Stomach (tissue), 9 donors: Measurements from ENCODE around the gene PEAK1. TPM values are rescaled to one million over a fixed set of nuclear protein-coding genes. Genes with fewer than 3 reads are reported as not detected.

ENCODE experiments used
- DNase-seq, 2 donors: peaks; one replicate each; pipeline versions ENCODE4 v3.0.0 to v3.0.0-alpha.2; 2013 to 2019
- H3K27ac ChIP-seq, 5 donors: fragments of 200-600 bp in 4 of 5; sonication (generic) in 4 of 5; one replicate each; pipeline ENCODE4 v1.5.1; 2013 to 2019; ENCODE audit warnings: mild to moderate bottlenecking in 1 of 5, moderate library complexity in 1 of 5
- H3K27me3 ChIP-seq, 3 donors: fragments of 200-600 bp; sonication (generic); one replicate each; pipeline ENCODE4 v1.5.1; 2017 to 2019; ENCODE audit warnings: mixed run types in 1 of 3
- H3K36me3 ChIP-seq, 4 donors: fragments of 200-600 bp; sonication (generic); 1 replicate in 3 of 4; 2 replicates in 1 of 4; pipeline ENCODE4 v1.5.1; 2016 to 2019
- H3K4me1 ChIP-seq, 4 donors: fragments of 200-600 bp; sonication (generic); one replicate each; pipeline ENCODE4 v1.5.1; 2016 to 2019
- H3K4me3 ChIP-seq, 4 donors: fragments of 200-600 bp; sonication (generic) in 3 of 4; one replicate each; pipeline ENCODE4 v1.5.1; 2016 to 2019; ENCODE audit warnings: mild to moderate bottlenecking in 1 of 4
- H3K9me3 ChIP-seq, 4 donors: fragments of 200-600 bp; sonication (generic); one replicate each; pipeline ENCODE4 v1.5.1; 2016 to 2019
- EP300 ChIP-seq: sonication (generic); formaldehyde crosslinking; IDR thresholded peaks from one replicate; pipeline ENCODE4 v1.6.1; 2017; ENCODE audit warnings: antibody characterized with exemption
- POLR2A ChIP-seq, 4 donors: fragments of 450-650 bp; IDR thresholded peaks; one replicate each; pipeline ENCODE4 v1.6.1; 2016; ENCODE audit warnings: antibody characterized with exemption in 4 of 4, control low read depth in 2 of 4, mild to moderate bottlenecking in 1 of 4, moderate library complexity in 1 of 4
- POLR2AphosphoS5 ChIP-seq, 3 donors: sonication (generic); formaldehyde crosslinking; IDR thresholded peaks; one replicate each; pipeline ENCODE4 v1.6.1; 2016; ENCODE audit warnings: antibody characterized with exemption in 3 of 3
- WGBS, 5 donors: extraction: QIAGEN DNeasy Blood & Tissue Kit in 3 of 5; methylation state at CpG; one replicate each; pipeline versions ENCODE4 v1.1.5 to v1.1.7; 2013 to 2018; 5-methylcytosine and 5-hydroxymethylcytosine counted together
- intact Hi-C: fragments of 100-400 bp; cut with DNase I; formaldehyde crosslinking; loops from one replicate; pipeline ENCODE4 v1.15.1; 2023; ENCODE audit warnings: low total_unique reads
- polyA plus RNA-seq, 3 donors: library from polyadenylated mRNA; stranded (reverse); fragments of 200-250 nt; gene quantifications; one replicate each; pipeline ENCODE4 v1.2.3, GENCODE V29; 2013
- total RNA-seq, 5 donors: library from RNA; depleted of rRNA; stranded (reverse); fragments of >200 nt; gene quantifications; one replicate each; pipeline versions ENCODE4 v1.1.0 to v1.2.3, GENCODE V29; 2014 to 2016
- TF ChIP-seq, protein P1 (sequence below), 7 experiments: fragments of 450-650 bp in 4 of 7; fragments of 200-600 bp in 3 of 7; sonication (generic) in 3 of 7; IDR thresholded peaks; one replicate each; pipeline ENCODE4 v1.5.1; 2016 to 2019; ENCODE audit warnings: antibody characterized with exemption in 7 of 7, control low read depth in 2 of 7, mild to moderate bottlenecking in 1 of 7
- donor health status: healthy with polysubstance abuse.
- donor health status: Bipolar disorder and iron deficiency.
- donor health status: healthy.

The PEAK1 gene
- total and polyA plus RNA-seq, 8 donors: 1.7 to 72.5 (median 19.4) TPM

DNA sequence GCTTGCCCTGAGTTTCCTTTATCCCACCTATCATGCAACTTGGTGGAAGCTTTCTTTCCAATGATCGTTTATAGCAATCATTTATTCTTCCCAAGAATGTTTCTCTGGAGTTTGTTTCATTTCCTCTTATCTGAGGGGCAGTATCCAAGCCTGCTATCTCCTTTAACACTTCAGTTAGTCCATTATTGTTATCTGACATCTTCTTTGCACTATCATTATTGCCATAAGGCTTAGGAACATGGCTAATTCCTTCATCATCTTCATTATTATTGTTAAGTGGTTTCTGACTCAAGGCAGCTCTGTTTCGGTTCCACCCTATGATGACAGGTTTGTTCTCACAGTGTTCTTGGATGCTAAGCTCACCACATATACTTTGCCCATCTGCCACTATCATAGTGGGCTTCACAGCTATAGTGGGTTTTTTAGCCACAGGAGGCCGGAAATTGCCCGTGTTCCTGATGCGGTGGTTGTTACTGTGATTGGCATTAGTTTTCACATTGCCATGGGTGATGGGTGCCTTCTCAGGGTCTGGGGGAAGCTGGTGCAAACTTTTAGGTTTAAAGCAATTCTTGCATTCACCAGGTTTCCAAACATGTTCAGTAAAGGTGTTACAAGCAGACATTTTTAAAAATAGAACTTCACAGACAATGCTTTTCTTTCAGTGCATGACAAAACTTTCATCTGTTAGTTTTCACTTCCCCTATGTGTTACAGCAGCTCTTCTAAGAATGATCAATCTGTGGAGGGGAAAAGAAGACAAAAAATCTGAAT lies 238.4 kb downstream of the PEAK1 start:
- TF ChIP-seq POLR2A (IDR thresholded peaks at IDR 0.05) (no peak), EP300 (no peak), POLR2AphosphoS5 (IDR thresholded peaks at IDR 0.05) (no peak)
- TF ChIP-seq, protein P1, sequence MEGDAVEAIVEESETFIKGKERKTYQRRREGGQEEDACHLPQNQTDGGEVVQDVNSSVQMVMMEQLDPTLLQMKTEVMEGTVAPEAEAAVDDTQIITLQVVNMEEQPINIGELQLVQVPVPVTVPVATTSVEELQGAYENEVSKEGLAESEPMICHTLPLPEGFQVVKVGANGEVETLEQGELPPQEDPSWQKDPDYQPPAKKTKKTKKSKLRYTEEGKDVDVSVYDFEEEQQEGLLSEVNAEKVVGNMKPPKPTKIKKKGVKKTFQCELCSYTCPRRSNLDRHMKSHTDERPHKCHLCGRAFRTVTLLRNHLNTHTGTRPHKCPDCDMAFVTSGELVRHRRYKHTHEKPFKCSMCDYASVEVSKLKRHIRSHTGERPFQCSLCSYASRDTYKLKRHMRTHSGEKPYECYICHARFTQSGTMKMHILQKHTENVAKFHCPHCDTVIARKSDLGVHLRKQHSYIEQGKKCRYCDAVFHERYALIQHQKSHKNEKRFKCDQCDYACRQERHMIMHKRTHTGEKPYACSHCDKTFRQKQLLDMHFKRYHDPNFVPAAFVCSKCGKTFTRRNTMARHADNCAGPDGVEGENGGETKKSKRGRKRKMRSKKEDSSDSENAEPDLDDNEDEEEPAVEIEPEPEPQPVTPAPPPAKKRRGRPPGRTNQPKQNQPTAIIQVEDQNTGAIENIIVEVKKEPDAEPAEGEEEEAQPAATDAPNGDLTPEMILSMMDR (IDR thresholded peaks at IDR 0.05): no peak
- Histone ChIP-seq H3K9me3 (no peaks in the 10 kb centered on the region), H3K4me3 (no peak overlapping the region), H3K4me1 (peaks cover 0 to 26% (median 14%) of the 10 kb centered on the region in 4 donors), H3K27ac (no peak overlapping the region), H3K36me3 (peaks cover 0 to 14% (median 8%) of the 10 kb centered on the region in 4 donors), H3K27me3 (no peaks in the 10 kb centered on the region)
- WGBS, 5 donors: 82 to 91% (median 86%) methylated on average over 5 of the region's 5 CpGs
- intact Hi-C loops: no loop called here
- no peak for DNase-seq

DNA sequence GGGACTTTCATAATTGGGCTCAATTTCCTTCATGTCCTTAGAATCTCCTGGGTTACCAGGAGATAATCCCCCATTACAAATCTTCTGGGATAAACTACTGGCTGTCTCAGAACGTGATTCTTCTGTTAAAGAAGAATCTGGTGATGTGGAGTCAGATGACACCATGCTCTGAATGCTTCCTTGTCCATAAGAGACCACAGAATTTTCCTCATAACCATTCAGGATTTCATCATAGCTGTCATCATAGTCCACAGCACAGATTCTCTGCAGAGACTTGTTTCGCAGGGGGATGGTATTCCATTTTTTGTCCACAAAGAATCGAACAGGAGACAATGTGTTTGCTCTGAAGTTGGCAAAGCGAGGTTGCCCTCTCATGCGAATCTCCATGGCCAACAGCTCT lies 239.1 kb downstream of the PEAK1 start:
- intact Hi-C loops: no loop called here
- no peak for DNase-seq
- Histone ChIP-seq H3K36me3 (peaks cover 0 to 14% (median 8%) of the 10 kb centered on the region in 4 donors), H3K4me3 (no peak overlapping the region), H3K4me1 (peaks cover 0 to 19% (median 8%) of the 10 kb centered on the region in 4 donors), H3K9me3 (no peaks in the 10 kb centered on the region), H3K27me3 (no peaks in the 10 kb centered on the region), H3K27ac (no peak overlapping the region)
- WGBS, 5 donors: 86 to 93% (median 92%) methylated on average over 5 of the region's 5 CpGs
- TF ChIP-seq POLR2A (IDR thresholded peaks at IDR 0.05) (no peak), POLR2AphosphoS5 (IDR thresholded peaks at IDR 0.05) (no peak), EP300 (no peak)
- TF ChIP-seq, protein P1 (IDR thresholded peaks at IDR 0.05): no peak

DNA sequence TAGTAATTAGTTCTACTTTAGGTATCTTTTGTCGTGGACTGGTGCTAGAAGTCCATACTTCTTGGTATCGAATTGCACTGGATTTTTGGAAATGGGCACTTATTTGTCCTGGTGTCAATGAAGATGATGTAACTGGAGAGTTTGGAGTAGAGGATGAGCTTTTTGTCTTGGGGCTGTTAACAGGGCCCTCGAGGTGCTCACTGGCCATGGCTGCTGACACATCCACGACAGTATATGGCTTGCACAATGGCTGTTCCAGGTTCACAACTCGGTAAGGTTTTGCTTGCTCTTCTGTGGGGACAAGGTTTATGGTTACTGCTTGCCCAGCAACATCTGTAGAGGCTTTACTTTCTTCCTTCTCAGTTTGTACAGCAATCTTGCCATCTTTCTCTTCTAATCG lies 239.6 kb downstream of the PEAK1 start:
- Histone ChIP-seq H3K9me3 (no peaks in the 10 kb centered on the region), H3K27ac (no peak overlapping the region), H3K36me3 (peaks cover 0 to 14% (median 8%) of the 10 kb centered on the region in 4 donors), H3K4me1 (peaks cover 0 to 14% (median 6%) of the 10 kb centered on the region in 4 donors), H3K27me3 (no peaks in the 10 kb centered on the region), H3K4me3 (no peak overlapping the region)
- WGBS, 5 donors: 92 to 98% (median 96%) methylated on average over 6 of the region's 6 CpGs
- no peak for DNase-seq
- TF ChIP-seq, protein P1 (IDR thresholded peaks at IDR 0.05): no peak
- TF ChIP-seq POLR2AphosphoS5 (IDR thresholded peaks at IDR 0.05) (no peak), POLR2A (IDR thresholded peaks at IDR 0.05) (no peak), EP300 (no peak)
- intact Hi-C loops: no loop called here

DNA sequence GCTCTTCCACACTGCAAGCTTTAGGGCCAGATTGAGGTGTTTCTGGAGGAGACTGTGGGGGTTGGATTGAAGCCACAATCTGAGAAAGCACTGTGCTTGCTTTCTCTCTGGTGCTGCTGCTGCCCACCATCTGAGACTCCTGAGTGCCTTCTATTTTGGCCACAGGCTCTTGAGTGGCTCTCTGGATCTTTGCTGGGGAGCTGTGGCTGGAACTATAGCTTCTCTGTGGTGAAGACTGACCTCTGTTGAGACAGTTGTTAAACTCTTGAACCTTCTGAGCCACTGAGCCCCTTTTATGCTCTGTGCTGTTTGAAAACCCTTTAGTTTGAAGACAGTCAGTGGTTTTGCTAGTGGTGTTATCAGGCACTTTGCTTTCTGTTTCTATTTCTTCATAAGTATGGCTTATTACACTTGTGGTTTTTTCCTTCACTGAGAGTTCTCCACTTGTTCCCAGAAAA lies 240.3 kb downstream of the PEAK1 start:
- DNase-seq: peak in 1 of 2 donors; percentile 34
- H3K36me3 ChIP-seq: peaks cover 0 to 14% (median 8%) of the 10 kb centered on the region in 4 donors
- H3K9me3 ChIP-seq: no peaks in the 10 kb centered on the region
- H3K27ac ChIP-seq: peak overlapping the region in 1 of 5 donors; percentile 23
- H3K4me3 ChIP-seq: no peak overlapping the region
- TF ChIP-seq, protein P1 (IDR thresholded peaks at IDR 0.05): no peak
- TF ChIP-seq POLR2A (IDR thresholded peaks at IDR 0.05) (no peak), EP300 (no peak), POLR2AphosphoS5 (IDR thresholded peaks at IDR 0.05) (no peak)
- H3K27me3 ChIP-seq: no peaks in the 10 kb centered on the region
- peaks cover 0 to 7% (median 2%) of the 10 kb centered on the region in 4 donors for H3K4me1 ChIP-seq
- intact Hi-C loops: no loop called here
